GM23338 (cell line): ENCODE results near the gene CCNY. TPM values are rescaled to one million over a fixed set of nuclear protein-coding genes. Genes with fewer than 3 reads are reported as not detected.

Source experiments
- ATAC-seq: fragments of 200-7000 bp; cut with Tn5 transposase; 3 replicates; pipeline ENCODE4 v1.9.1; 2020
- DNase-seq: peaks from one replicate; pipeline ENCODE4 v3.0.0-alpha.2; 2015; ENCODE audit warnings: low spot score
- H2AFZ ChIP-seq: fragments of 200-600 bp; sonication (generic); 2 replicates; pipeline ENCODE4 v1.8.0; 2016; ENCODE audit warnings: antibody characterized with exemption, mild to moderate bottlenecking, moderate library complexity
- H3F3A ChIP-seq: fragments of 200-600 bp; sonication (generic); replicated peaks from 2 replicates; pipeline ENCODE4 v1.8.0; 2017; ENCODE audit warnings: antibody characterized with exemption, mixed run types, low read depth
- H3K27ac ChIP-seq: fragments of 200-600 bp; sonication (generic); 2 replicates; pipeline ENCODE4 v1.6.1; 2016; ENCODE audit warnings: low read depth
- H3K27me3 ChIP-seq: fragments of 200-600 bp; sonication (generic); 2 replicates; pipeline ENCODE4 v1.8.0; 2016; ENCODE audit warnings: mild to moderate bottlenecking, mixed run types, moderate library complexity; ENCODE audit not compliant: insufficient read depth
- H3K36me3 ChIP-seq: fragments of 200-600 bp; sonication (generic); 2 replicates; pipeline ENCODE4 v1.8.0; 2016; ENCODE audit warnings: mild to moderate bottlenecking; ENCODE audit not compliant: insufficient read depth
- H3K4me1 ChIP-seq: fragments of 200-600 bp; sonication (generic); 2 replicates; pipeline ENCODE4 v1.8.0; 2016; ENCODE audit warnings: mild to moderate bottlenecking, moderate library complexity; ENCODE audit not compliant: insufficient read depth
- H3K4me2 ChIP-seq: fragments of 200-600 bp; sonication (generic); 2 replicates; pipeline ENCODE4 v1.7.1; 2017; ENCODE audit warnings: mixed run types
- H3K4me3 ChIP-seq: fragments of 200-600 bp; sonication (generic); 2 replicates; pipeline ENCODE4 v1.6.1; 2016; ENCODE audit warnings: mixed run types
- H3K79me2 ChIP-seq: fragments of 200-600 bp; sonication (generic); replicated peaks from 2 replicates; pipeline ENCODE4 v1.8.0; 2017; ENCODE audit warnings: mild to moderate bottlenecking; ENCODE audit not compliant: insufficient read depth
- H3K9me2 ChIP-seq: fragments of 200-600 bp; sonication (generic); 2 replicates; pipeline ENCODE4 v1.8.0; 2017; ENCODE audit not compliant: insufficient read depth
- H4K20me1 ChIP-seq: fragments of 200-600 bp; sonication (generic); replicated peaks from 2 replicates; pipeline ENCODE4 v1.8.0; 2017; ENCODE audit warnings: mild to moderate bottlenecking; ENCODE audit not compliant: insufficient read depth
- H3K27ac Mint-ChIP-seq: 2 replicates; pipeline ENCODE4 v1.8.0; 2020; ENCODE audit warnings: inconsistent platforms, mild to moderate bottlenecking, moderate library complexity, mixed read lengths
- H3K27me3 Mint-ChIP-seq: 3 replicates; pipeline ENCODE4 v1.8.0; 2022; ENCODE audit warnings: low read depth, mild to moderate bottlenecking, moderate library complexity, mixed read lengths, inconsistent platforms; ENCODE audit not compliant: insufficient read depth, poor library complexity
- H3K36me3 Mint-ChIP-seq: 3 replicates; pipeline ENCODE4 v1.8.0; 2021; ENCODE audit warnings: low read depth, mild to moderate bottlenecking, inconsistent platforms, moderate library complexity, mixed read lengths
- H3K4me1 Mint-ChIP-seq: 3 replicates; pipeline ENCODE4 v1.8.0; 2020; ENCODE audit warnings: mild to moderate bottlenecking, inconsistent platforms, mixed read lengths
- H3K4me3 Mint-ChIP-seq: 3 replicates; pipeline ENCODE4 v1.8.0; 2021; ENCODE audit warnings: moderate library complexity, mild to moderate bottlenecking, inconsistent platforms, mixed read lengths
- H3K9me3 Mint-ChIP-seq: 3 replicates; pipeline ENCODE4 v1.8.0; 2020; ENCODE audit warnings: moderate library complexity, mild to moderate bottlenecking, inconsistent platforms, mixed read lengths
- CREB1 ChIP-seq: fragments of 250-450 bp; sonication (Bioruptor Pico); IDR thresholded peaks from 2 replicates; pipeline ENCODE4 v1.5.0; 2020; ENCODE audit warnings: low read depth, mild to moderate bottlenecking, moderate library complexity
- CTCF ChIP-seq, 2 experiments: fragments of 200-600 bp in 1 of 2; sonication (generic) in 1 of 2; conservative IDR thresholded peaks; 2 replicates each; pipeline versions ENCODE4 v1.5.1 to v1.6.1; 2016 to 2017; ENCODE audit warnings: antibody characterized with exemption in 2 of 2, low read depth in 2 of 2, mild to moderate bottlenecking in 2 of 2, moderate library complexity in 1 of 2
- ETS1 ChIP-seq: IDR thresholded peaks from 2 replicates; pipeline ENCODE4 v1.6.1; 2016; ENCODE audit warnings: antibody characterized with exemption
- EZH2 ChIP-seq: fragments of 200-600 bp; sonication (generic); IDR thresholded peaks from one replicate; pipeline ENCODE4 v1.8.0; 2017; ENCODE audit warnings: antibody characterized with exemption, mild to moderate bottlenecking, low read depth; ENCODE audit not compliant: unreplicated experiment
- EZH2phosphoT487 ChIP-seq: fragments of 200-600 bp; sonication (generic); IDR thresholded peaks from one replicate; pipeline ENCODE4 v1.8.1; 2018; ENCODE audit warnings: antibody characterized with exemption; ENCODE audit not compliant: unreplicated experiment
- JUNB ChIP-seq: IDR thresholded peaks from one replicate; pipeline ENCODE4 v1.6.1; 2016; ENCODE audit warnings: antibody characterized with exemption; ENCODE audit not compliant: unreplicated experiment
- NANOG ChIP-seq: IDR thresholded peaks from 2 replicates; pipeline ENCODE4 v1.6.1; 2016; ENCODE audit warnings: antibody characterized with exemption, borderline replicate concordance
- POLR2AphosphoS5 ChIP-seq: IDR thresholded peaks from 2 replicates; pipeline ENCODE4 v1.6.1; 2016; ENCODE audit warnings: antibody characterized with exemption, low read depth
- REST ChIP-seq: IDR thresholded peaks from one replicate; pipeline ENCODE4 v1.6.1; 2018; ENCODE audit warnings: antibody characterized with exemption; ENCODE audit not compliant: unreplicated experiment
- STAT1 ChIP-seq: IDR thresholded peaks from one replicate; pipeline ENCODE4 v1.6.1; 2016; ENCODE audit warnings: antibody characterized with exemption; ENCODE audit not compliant: unreplicated experiment
- ZNF114 ChIP-seq: fragments of 250-450 bp; sonication (Bioruptor Pico); IDR thresholded peaks from 2 replicates; pipeline ENCODE4 v1.5.0; 2020; ENCODE audit warnings: mild to moderate bottlenecking, moderate library complexity
- ZNF331 ChIP-seq: fragments of 250-450 bp; sonication (Bioruptor Pico); IDR thresholded peaks from 2 replicates; pipeline ENCODE4 v1.5.0; 2020; ENCODE audit warnings: low read depth, mild to moderate bottlenecking, moderate library complexity
- ZNF462 ChIP-seq: fragments of 250-450 bp; sonication (Bioruptor Pico); IDR thresholded peaks from 2 replicates; pipeline ENCODE4 v1.5.0; 2020; ENCODE audit warnings: mild to moderate bottlenecking, moderate library complexity
- polyA plus RNA-seq: library from polyadenylated mRNA; unstranded; fragments of >200 nt; fragmentation: Nextera tagmentation; extraction: Ambion mirVana; gene quantifications from 2 replicates; pipeline ENCODE4 v1.2.1, GENCODE V29; 2016
- total RNA-seq: library from RNA; depleted of rRNA; stranded (reverse); fragments of >200 nt; shearing (Covaris generic); gene quantifications from 2 replicates; pipeline ENCODE4 v1.2.3, GENCODE V29; 2014

The CCNY gene
- total and polyA plus RNA-seq, 2 experiments from 2014 or later, result 14.2 to 29.0 TPM

GRCh38 chr10:35533565-35533964 lies 197.3 kb downstream of the CCNY start:
- H3K27me3 Mint-ChIP-seq, result peaks cover 2% of the 10 kb centered on the region
- Histone ChIP-seq H3F3A (no peaks in the 10 kb centered on the region), H3K4me2 (no peak overlapping the region), H3K36me3 (peaks cover 4% of the 10 kb centered on the region; the same call in 1 of the 2 replicates), H3K79me2 (0 out of 2 replicates have a peak, but pooled peaks cover under 1% of the 10 kb centered on the region), H3K9me2 (no peaks in the 10 kb centered on the region), H3K4me1 (0 out of 2 replicates have a peak, but pooled peaks cover 1% of the 10 kb centered on the region), H3K4me3 (no peak overlapping the region), H3K27me3 (no peaks in the 10 kb centered on the region), H2AFZ (no peak overlapping the region), H4K20me1 (no peaks in the 10 kb centered on the region; the same call in 1 of the 2 replicates), H3K27ac (no peak overlapping the region)
- TF ChIP-seq CREB1 (CRISPR knock-in tag) (no peak), CTCF (conservative IDR thresholded peaks at IDR 0.05; ENCODE audit: low read depth in 2 of 2) (no peak), REST (no peak), ETS1 (no peak), ZNF331 (CRISPR knock-in tag) (no peak), ZNF114 (CRISPR knock-in tag) (no peak), STAT1 (no peak), NANOG (no peak), EZH2 (no peak), POLR2AphosphoS5 (no peak), EZH2phosphoT487 (no peak), ZNF462 (CRISPR knock-in tag) (no peak), JUNB (no peak)
- peaks cover 71% of the 10 kb centered on the region for H3K36me3 Mint-ChIP-seq
- no peak for DNase-seq
- ATAC-seq, result no peak
- H3K9me3 Mint-ChIP-seq, result peaks cover 24% of the 10 kb centered on the region
- H3K27ac Mint-ChIP-seq, result no peak overlapping the region
- H3K4me1 Mint-ChIP-seq, result no peaks in the 10 kb centered on the region
- no peak overlapping the region for H3K4me3 Mint-ChIP-seq
